Gastroesophageal sphincter (tissue), 4 donors: ENCODE results near the gene SCFD2. TPM values are rescaled to one million over a fixed set of nuclear protein-coding genes. Genes with fewer than 3 reads are reported as not detected.

Experiments used
- ATAC-seq: fragments of 150-250 bp; one replicate; pipeline ENCODE4 v1.9.1; 2016; ENCODE audit warnings: mild to moderate bottlenecking, moderate library complexity
- H3K27ac ChIP-seq, 4 donors: fragments of 200-600 bp; sonication (generic) in 3 of 4; 1 replicate in 3 of 4; 2 replicates in 1 of 4; pipeline ENCODE4 v1.5.1; 2016 to 2019
- H3K27me3 ChIP-seq: fragments of 200-600 bp; sonication (generic); one replicate; pipeline ENCODE4 v1.5.1; 2019
- H3K36me3 ChIP-seq, 2 donors: fragments of 200-600 bp; sonication (generic); one replicate each; pipeline ENCODE4 v1.5.1; 2019; ENCODE audit warnings: control low read depth in 1 of 2
- H3K4me1 ChIP-seq, 3 donors: fragments of 200-600 bp; sonication (generic); 1 replicate in 2 of 3; 2 replicates in 1 of 3; pipeline ENCODE4 v1.5.1; 2016 to 2019; ENCODE audit warnings: control low read depth in 2 of 3
- H3K4me3 ChIP-seq, 2 donors: fragments of 200-600 bp; sonication (generic); one replicate each; pipeline ENCODE4 v1.5.1; 2019; ENCODE audit warnings: mild to moderate bottlenecking in 1 of 2, moderate library complexity in 1 of 2
- H3K9me3 ChIP-seq, 3 donors: fragments of 200-600 bp; sonication (generic); one replicate each; pipeline ENCODE4 v1.5.1; 2017 to 2019; ENCODE audit warnings: control low read depth in 2 of 3
- CTCF ChIP-seq, 4 experiments: fragments of 200-600 bp in 2 of 4; fragments of 450-650 bp in 2 of 4; sonication (generic) in 1 of 4; IDR thresholded peaks; one replicate each; pipeline ENCODE4 v1.5.1; 2017 to 2019; ENCODE audit warnings: antibody characterized with exemption in 4 of 4, mild to moderate bottlenecking in 2 of 4, moderate library complexity in 2 of 4
- EP300 ChIP-seq: sonication (generic); formaldehyde crosslinking; IDR thresholded peaks from one replicate; pipeline ENCODE4 v1.6.1; 2017; ENCODE audit warnings: antibody characterized with exemption, mild to moderate bottlenecking
- POLR2A ChIP-seq, 2 donors: fragments of 450-650 bp; IDR thresholded peaks; one replicate each; pipeline ENCODE4 v1.6.1; 2017; ENCODE audit warnings: antibody characterized with exemption in 2 of 2, mild to moderate bottlenecking in 2 of 2, moderate library complexity in 1 of 2
- POLR2AphosphoS5 ChIP-seq: sonication (generic); formaldehyde crosslinking; IDR thresholded peaks from one replicate; pipeline ENCODE4 v1.6.1; 2017; ENCODE audit warnings: antibody characterized with exemption
- WGBS, 2 donors: methylation state at CpG; one replicate each; pipeline ENCODE4 v1.1.5; 2018; ENCODE audit warnings: low coverage in 1 of 2; 5-methylcytosine and 5-hydroxymethylcytosine counted together
- total RNA-seq, 4 donors: library from RNA; depleted of rRNA; stranded (reverse); fragments of >200 nt; gene quantifications; one replicate each; pipeline ENCODE4 v1.1.0, GENCODE V29; 2016

SCFD2 gene
- total RNA-seq, 4 donors from 2014 or later, result 8.9 to 17.6 (median 14.6) TPM

GRCh38 chr4:53075162-53075785 is 290.6 kb downstream of the SCFD2 start:
- Histone ChIP-seq H3K27ac (no peak overlapping the region), H3K36me3 (no peaks in the 10 kb centered on the region), H3K4me3 (no peak overlapping the region), H3K9me3 (no peaks in the 10 kb centered on the region), H3K27me3 (no peaks in the 10 kb centered on the region), H3K4me1 (peaks cover 0 to 6% (median 0%) of the 10 kb centered on the region in 3 donors)
- no peak for ATAC-seq
- WGBS, 2 donors, result 92 to 100% methylated on average over 1 of the region's 1 CpG
- TF ChIP-seq POLR2A (IDR thresholded peaks at IDR 0.05) (no peak), CTCF (IDR thresholded peaks at IDR 0.05) (no peak), POLR2AphosphoS5 (no peak), EP300 (no peak)

- Histone ChIP-seq H3K27me3 (no peaks in the 10 kb centered on the region), H3K27ac (no peak overlapping the region), H3K36me3 (no peaks in the 10 kb centered on the region), H3K4me3 (no peak overlapping the region), H3K4me1 (no peaks in the 10 kb centered on the region), H3K9me3 (no peaks in the 10 kb centered on the region)
- no peak for ATAC-seq
- TF ChIP-seq POLR2A (IDR thresholded peaks at IDR 0.05), result no peak
- TF ChIP-seq POLR2AphosphoS5, result no peak
- no peak for TF ChIP-seq EP300
- TF ChIP-seq CTCF (IDR thresholded peaks at IDR 0.05), result no peak
- 55 to 100% methylated on average over 1 to 3 of the region's 3 CpGs for WGBS, 2 donors
Observed at GRCh38 chr4:53068755-53069330, 297.0 kb downstream of the SCFD2 start.

GRCh38 chr4:53067125-53067802 is 298.6 kb downstream of the SCFD2 start:
- ATAC-seq, result no peak
- Histone ChIP-seq H3K9me3 (no peaks in the 10 kb centered on the region), H3K36me3 (no peaks in the 10 kb centered on the region), H3K27me3 (no peaks in the 10 kb centered on the region), H3K4me3 (no peak overlapping the region), H3K27ac (no peak overlapping the region), H3K4me1 (no peaks in the 10 kb centered on the region)
- TF ChIP-seq CTCF (IDR thresholded peaks at IDR 0.05) (no peak), POLR2AphosphoS5 (no peak), EP300 (no peak), POLR2A (IDR thresholded peaks at IDR 0.05) (no peak)
- 95% methylated on average over 2 of the region's 2 CpGs; no CpG with 5 or more reads in 1 of the 2 donors for WGBS, 2 donors

GRCh38 chr4:53066155-53066554 is 299.7 kb downstream of the SCFD2 start:
- ATAC-seq, result no peak
- Histone ChIP-seq H3K36me3 (no peaks in the 10 kb centered on the region), H3K4me1 (no peaks in the 10 kb centered on the region), H3K27ac (no peak overlapping the region), H3K27me3 (no peaks in the 10 kb centered on the region), H3K4me3 (no peak overlapping the region), H3K9me3 (no peaks in the 10 kb centered on the region)
- WGBS, 2 donors, result 93 to 100% methylated on average over 1 of the region's 1 CpG
- TF ChIP-seq EP300 (no peak), POLR2A (IDR thresholded peaks at IDR 0.05) (no peak), CTCF (IDR thresholded peaks at IDR 0.05) (no peak), POLR2AphosphoS5 (no peak)
